Gastrocnemius medialis (tissue), 4 donors: ENCODE results near the gene ENGASE. TPM values are rescaled to one million over a fixed set of nuclear protein-coding genes. Genes with fewer than 3 reads are reported as not detected.
A peak's percentile ranks its signal among the peaks of the same experiment; 100 is the strongest.

Experiments used
- ATAC-seq, 2 donors: fragments of 150-250 bp; one replicate each; pipeline ENCODE4 v1.9.1; 2016
- DNase-seq, 2 donors: peaks; one replicate each; pipeline ENCODE4 v3.0.0-alpha.2; 2019
- H3K27ac ChIP-seq, 4 donors: fragments of 200-600 bp; sonication (generic); 1 replicate in 1 of 4; 2 replicates in 3 of 4; pipeline ENCODE4 v1.5.1; 2016 to 2018; ENCODE audit warnings: mild to moderate bottlenecking in 2 of 4, moderate library complexity in 1 of 4
- H3K27me3 ChIP-seq, 3 donors: fragments of 200-600 bp; sonication (generic) in 2 of 3; 1 replicate in 1 of 3; 2 replicates in 2 of 3; pipeline versions ENCODE4 v1.5.1 to v1.6.0; 2016 to 2019; ENCODE audit warnings: mild to moderate bottlenecking in 1 of 3, moderate library complexity in 1 of 3
- H3K36me3 ChIP-seq, 2 donors: fragments of 200-600 bp; sonication (generic) in 1 of 2; one replicate each; pipeline ENCODE4 v1.5.1; 2017 to 2018
- H3K4me1 ChIP-seq, 2 donors: fragments of 200-600 bp; sonication (generic) in 1 of 2; one replicate each; pipeline ENCODE4 v1.5.1; 2016 to 2017; ENCODE audit warnings: mild to moderate bottlenecking in 2 of 2
- H3K4me3 ChIP-seq, 4 donors: fragments of 200-600 bp; sonication (generic) in 3 of 4; 1 replicate in 1 of 4; 2 replicates in 3 of 4; pipeline ENCODE4 v1.5.1; 2016 to 2019; ENCODE audit warnings: mild to moderate bottlenecking in 2 of 4
- H3K9me3 ChIP-seq, 3 donors: fragments of 200-600 bp; sonication (generic) in 2 of 3; 1 replicate in 1 of 3; 2 replicates in 2 of 3; pipeline ENCODE4 v1.5.1; 2016 to 2019
- CTCF ChIP-seq, 5 experiments: fragments of 450-650 bp in 3 of 5; fragments of 200-600 bp in 2 of 5; sonication (generic) in 2 of 5; IDR thresholded peaks in 4 of 5; conservative IDR thresholded peaks in 1 of 5; 1 replicate in 4 of 5; 2 replicates in 1 of 5; pipeline ENCODE4 v1.5.1; 2016 to 2019; ENCODE audit warnings: antibody characterized with exemption in 5 of 5, mild to moderate bottlenecking in 3 of 5, moderate library complexity in 3 of 5
- POLR2A ChIP-seq, 2 donors: fragments of 450-650 bp; IDR thresholded peaks; one replicate each; pipeline ENCODE4 v1.6.1; 2017; ENCODE audit warnings: antibody characterized with exemption in 2 of 2, mild to moderate bottlenecking in 2 of 2, moderate library complexity in 2 of 2
- in situ Hi-C, 4 donors: fragments of 200-750 bp; cut with MboI; loops; one replicate each; pipeline versions ENCODE4 v1.15.0 to v1.8.0; 2017; ENCODE audit warnings: low sequenced_read_pairs in 4 of 4
- intact Hi-C: fragments of 100-400 bp; cut with DNase I; formaldehyde crosslinking; loops from one replicate; pipeline ENCODE4 v1.15.1; 2023; ENCODE audit warnings: low total_unique reads
- total RNA-seq, 4 donors: library from RNA; depleted of rRNA; stranded (reverse); fragments of >200 nt; gene quantifications; one replicate each; pipeline versions ENCODE4 v1.1.0 to v1.2.3, GENCODE V29; 2016

ENGASE gene
- total RNA-seq, 4 donors from 2014 or later, result 5.1 to 14.2 (median 9.3) TPM

DNA sequence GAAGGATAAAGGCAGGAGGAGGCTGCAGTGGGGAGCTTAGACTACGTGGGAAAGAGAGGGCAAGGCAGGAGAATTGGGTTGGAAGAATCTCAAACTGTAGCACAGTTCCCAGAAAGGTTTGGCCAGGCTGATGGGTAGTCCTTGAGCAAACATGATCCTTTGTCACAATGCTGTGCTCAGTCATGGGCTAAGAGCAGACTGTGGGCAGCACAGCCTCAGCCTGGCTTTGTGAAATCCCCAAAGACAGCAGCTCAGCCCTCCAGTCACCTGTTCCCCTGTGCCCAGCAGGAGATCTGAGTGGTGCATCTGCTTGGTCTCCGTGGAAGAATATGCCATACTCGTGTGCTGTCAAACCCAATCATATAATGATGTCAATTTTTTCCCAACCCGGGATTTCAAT lies 10.6 kb upstream of the ENGASE start:
- in situ Hi-C loops, result loop anchor here (25.0 kb wide), 1 partner anchor 323 kb away; no protein-coding TSS in a partner anchor
- ATAC-seq (no peak), DNase-seq (no peak)
- no peak overlapping the region for H3K4me3 ChIP-seq
- H3K9me3 ChIP-seq, result no peaks in the 10 kb centered on the region
- no peak overlapping the region for H3K27ac ChIP-seq
- H3K36me3 ChIP-seq, result no peaks in the 10 kb centered on the region
- intact Hi-C loops, result no loop called here
- H3K27me3 ChIP-seq, result no peaks in the 10 kb centered on the region
- TF ChIP-seq POLR2A (IDR thresholded peaks at IDR 0.05) (no peak), CTCF (IDR thresholded peaks at IDR 0.05 in 4 of 5, conservative IDR thresholded peaks at IDR 0.05 in 1 of 5) (no peak)
- H3K4me1 ChIP-seq, result peaks cover 0 to 4% of the 10 kb centered on the region in 2 donors

GRCh38 chr17:79065105-79065670 lies 9.4 kb upstream of the ENGASE start:
- ATAC-seq (peak; percentile 78 to 85), DNase-seq (peak in 1 of 2 donors; percentile 38)
- no peaks in the 10 kb centered on the region for H3K9me3 ChIP-seq
- intact Hi-C loops (loop anchor here (1.0 kb wide), 3 partner anchors 17 to 328 kb away; no protein-coding TSS in a partner anchor), in situ Hi-C loops (loop anchor here (25.0 kb wide), 1 partner anchor 322 kb away; no protein-coding TSS in a partner anchor)
- H3K27ac ChIP-seq, result no peak overlapping the region
- TF ChIP-seq POLR2A (IDR thresholded peaks at IDR 0.05), result no peak
- peak in 4 of 5 experiments; percentile 62 to 72 (median 68) for TF ChIP-seq CTCF (IDR thresholded peaks at IDR 0.05 in 4 of 5, conservative IDR thresholded peaks at IDR 0.05 in 1 of 5)
- H3K36me3 ChIP-seq, result no peaks in the 10 kb centered on the region
- H3K27me3 ChIP-seq, result no peaks in the 10 kb centered on the region
- peaks cover 0 to 4% of the 10 kb centered on the region in 2 donors for H3K4me1 ChIP-seq
- no peak overlapping the region for H3K4me3 ChIP-seq

- H3K4me3 ChIP-seq, result no peak overlapping the region
- DNase-seq (no peak), ATAC-seq (no peak)
- peaks cover 0 to 4% of the 10 kb centered on the region in 2 donors for H3K4me1 ChIP-seq
- intact Hi-C loops (no loop called here), in situ Hi-C loops (loop anchor here (25.0 kb wide), 1 partner anchor 320 kb away; no protein-coding TSS in a partner anchor)
- no peak overlapping the region for H3K27ac ChIP-seq
- no peaks in the 10 kb centered on the region for H3K9me3 ChIP-seq
- H3K36me3 ChIP-seq, result no peaks in the 10 kb centered on the region
- no peak for TF ChIP-seq POLR2A (IDR thresholded peaks at IDR 0.05)
- TF ChIP-seq CTCF (IDR thresholded peaks at IDR 0.05 in 4 of 5, conservative IDR thresholded peaks at IDR 0.05 in 1 of 5), result no peak
- no peaks in the 10 kb centered on the region for H3K27me3 ChIP-seq
Observed at GRCh38 chr17:79066963-79067362, 7.7 kb upstream of the ENGASE start.

DNA sequence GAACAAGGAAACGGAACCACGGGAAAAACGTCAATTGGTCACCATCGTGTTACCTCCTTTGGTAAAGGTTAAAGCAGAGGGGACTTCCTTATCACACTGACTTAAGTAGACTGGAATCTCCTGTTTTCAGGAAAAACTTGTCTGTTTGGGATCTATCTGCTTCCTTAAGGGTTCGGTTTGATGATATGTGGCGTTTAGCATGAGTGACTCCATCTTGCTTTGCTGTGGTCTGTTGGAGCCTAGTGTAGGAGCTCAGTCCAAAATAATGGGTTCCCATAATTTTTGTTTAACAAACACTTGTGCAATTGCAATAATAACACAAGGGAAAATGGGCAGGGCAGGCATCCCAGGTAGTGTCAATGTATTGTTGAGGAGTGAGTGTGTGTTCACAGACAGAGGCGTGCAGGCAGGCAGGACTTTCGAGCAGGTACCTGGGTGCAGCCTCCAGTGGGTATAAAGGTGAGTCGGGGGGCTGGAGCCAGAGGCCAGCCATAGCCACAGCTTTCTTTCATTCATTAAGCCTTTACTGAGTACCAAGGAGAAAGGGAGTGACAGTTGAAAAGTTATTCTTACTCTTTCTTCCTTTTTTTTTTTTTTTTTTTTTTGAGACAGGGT lies 4.3 kb upstream of the ENGASE start:
- ATAC-seq (no peak), DNase-seq (no peak)
- H3K27ac ChIP-seq, result no peak overlapping the region
- H3K27me3 ChIP-seq, result no peaks in the 10 kb centered on the region
- no peak for TF ChIP-seq CTCF (IDR thresholded peaks at IDR 0.05 in 4 of 5, conservative IDR thresholded peaks at IDR 0.05 in 1 of 5)
- no peak for TF ChIP-seq POLR2A (IDR thresholded peaks at IDR 0.05)
- no peaks in the 10 kb centered on the region for H3K9me3 ChIP-seq
- H3K4me1 ChIP-seq, result peaks cover 2 to 6% of the 10 kb centered on the region in 2 donors
- intact Hi-C loops (loop anchor here (10.0 kb wide), 1 partner anchor 234 kb away; no protein-coding TSS in a partner anchor), in situ Hi-C loops (loop anchor here (25.0 kb wide), 1 partner anchor 317 kb away; no protein-coding TSS in a partner anchor)
- H3K4me3 ChIP-seq, result no peak overlapping the region
- no peaks in the 10 kb centered on the region for H3K36me3 ChIP-seq
